Astrocyte (in vitro differentiated cells and primary cell): ENCODE results near the gene KIF5A. TPM values are rescaled to one million over a fixed set of nuclear protein-coding genes. Genes with fewer than 3 reads are reported as not detected.
"Not testable (repeated sequence)": the region's sequence is repeated elsewhere in the genome, so short reads cannot be mapped to it uniquely, and the experiment has no call there.

Source experiments
- DNase-seq: peaks from one replicate; pipeline ENCODE4 v3.0.0-alpha.2; 2010; ENCODE audit warnings: low read depth
- FAIRE-seq: peaks from 2 replicates; lab custom pipeline; 2011; peaks lifted over from hg19 to GRCh38; lab: Jason Lieb, UNC
- H2AFZ ChIP-seq: 2 replicates; pipeline ENCODE4 v1.6.0; 2012; ENCODE audit warnings: low read depth, low read length, inconsistent platforms
- H3K27ac ChIP-seq: 2 replicates; pipeline ENCODE4 v1.5.1; 2011; ENCODE audit warnings: low read depth, low read length, inconsistent platforms
- H3K27me3 ChIP-seq: 2 replicates; pipeline ENCODE4 v1.6.0; 2011; ENCODE audit warnings: low read length, inconsistent platforms; ENCODE audit not compliant: insufficient read depth
- H3K36me3 ChIP-seq: 2 replicates; pipeline ENCODE4 v1.5.1; 2011; ENCODE audit warnings: low read length, inconsistent platforms; ENCODE audit not compliant: insufficient read depth
- H3K4me1 ChIP-seq: 2 replicates; pipeline ENCODE4 v1.5.1; 2011; ENCODE audit warnings: low read length, inconsistent platforms; ENCODE audit not compliant: insufficient read depth
- H3K4me2 ChIP-seq: 2 replicates; pipeline ENCODE4 v1.6.0; 2012; ENCODE audit warnings: low read length, inconsistent platforms
- H3K4me3 ChIP-seq: 2 replicates; pipeline ENCODE4 v1.5.1; 2011; ENCODE audit warnings: low read depth, mild to moderate bottlenecking, low read length, inconsistent platforms; ENCODE audit not compliant: insufficient read depth
- H3K79me2 ChIP-seq: 2 replicates; pipeline ENCODE4 v1.6.0; 2012; ENCODE audit warnings: mild to moderate bottlenecking, low read length, inconsistent platforms; ENCODE audit not compliant: insufficient read depth
- H3K9ac ChIP-seq: 2 replicates; pipeline ENCODE4 v1.6.0; 2012; ENCODE audit warnings: mild to moderate bottlenecking, low read length, inconsistent platforms
- H3K9me3 ChIP-seq: 2 replicates; pipeline ENCODE4 v1.5.1; 2012; ENCODE audit warnings: low read depth, mild to moderate bottlenecking, low read length, inconsistent platforms; ENCODE audit not compliant: insufficient read depth
- H4K20me1 ChIP-seq: 2 replicates; pipeline ENCODE4 v1.6.0; 2012; ENCODE audit warnings: low read length, inconsistent platforms; ENCODE audit not compliant: insufficient read depth
- H3K27ac Mint-ChIP-seq: one replicate; pipeline ENCODE4 v1.8.0; 2021; ENCODE audit warnings: mild to moderate bottlenecking, mixed read lengths; ENCODE audit not compliant: unreplicated experiment
- H3K27me3 Mint-ChIP-seq: one replicate; pipeline ENCODE4 v1.8.0; 2021; ENCODE audit warnings: low read depth, mixed read lengths; ENCODE audit not compliant: unreplicated experiment
- H3K36me3 Mint-ChIP-seq: one replicate; pipeline ENCODE4 v1.8.0; 2021; ENCODE audit warnings: low read depth, mixed read lengths; ENCODE audit not compliant: unreplicated experiment
- H3K4me1 Mint-ChIP-seq: one replicate; pipeline ENCODE4 v1.8.0; 2021; ENCODE audit warnings: low read depth, mixed read lengths; ENCODE audit not compliant: unreplicated experiment
- H3K4me3 Mint-ChIP-seq: one replicate; pipeline ENCODE4 v1.8.0; 2021; ENCODE audit warnings: mild to moderate bottlenecking, moderate library complexity, mixed read lengths; ENCODE audit not compliant: unreplicated experiment
- H3K9me3 Mint-ChIP-seq: one replicate; pipeline ENCODE4 v1.8.0; 2021; ENCODE audit warnings: mild to moderate bottlenecking, mixed read lengths; ENCODE audit not compliant: unreplicated experiment
- EZH2 ChIP-seq: IDR thresholded peaks from 2 replicates; pipeline ENCODE4 v1.6.1; 2012; ENCODE audit warnings: mild to moderate bottlenecking, low read length, inconsistent platforms; ENCODE audit not compliant: insufficient read depth
- total RNA-seq: library from RNA; stranded (reverse); gene quantifications from 2 replicates; pipeline ENCODE4 v1.2.1, GENCODE V29; 2021
- TF ChIP-seq, protein P1 (sequence below): IDR thresholded peaks from 2 replicates; pipeline ENCODE4 v1.5.1; 2011; ENCODE audit warnings: low read depth, mild to moderate bottlenecking, inconsistent platforms, low read length, moderate library complexity; ENCODE audit not compliant: insufficient read depth

KIF5A gene
- total RNA-seq, 1 donor from 2014 or later: 7.2 TPM

DNA sequence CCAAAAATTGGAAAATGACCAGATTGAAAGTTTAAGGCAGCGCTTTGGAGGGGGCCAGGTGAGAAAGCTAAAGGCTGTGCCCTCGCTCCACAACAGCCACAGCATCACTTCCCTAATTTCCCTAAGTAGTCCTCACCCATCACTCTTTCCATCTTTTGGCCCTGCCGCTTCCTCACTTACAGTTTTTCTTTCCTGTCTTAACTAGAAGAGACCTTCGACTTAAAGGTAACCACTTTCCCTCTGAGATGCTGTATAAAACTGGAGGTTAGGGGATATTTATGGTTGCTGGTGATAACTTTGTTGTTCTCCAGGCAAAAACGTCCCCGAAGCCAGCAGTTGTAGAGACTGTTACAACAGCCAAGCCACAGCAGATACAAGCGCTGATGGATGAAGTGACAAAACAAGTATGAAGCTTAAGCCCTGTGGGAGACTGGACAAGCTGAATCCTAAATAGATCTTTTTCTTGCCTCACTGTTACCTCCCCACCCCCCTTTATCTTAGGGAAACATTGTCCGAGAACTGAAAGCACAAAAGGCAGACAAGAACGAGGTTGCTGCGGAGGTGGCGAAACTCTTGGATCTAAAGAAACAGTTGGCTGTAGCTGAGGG lies 33.8 kb upstream of the KIF5A start:
- Mint-ChIP-seq H3K9me3 (no peaks in the 10 kb centered on the region), H3K27ac (peak overlapping the region; percentile 14), H3K4me1 (peaks cover 33% of the 10 kb centered on the region), H3K4me3 (peak overlapping the region; percentile 31), H3K27me3 (no peaks in the 10 kb centered on the region), H3K36me3 (peaks cover 47% of the 10 kb centered on the region)
- H3K4me3 ChIP-seq: no peak overlapping the region
- H2AFZ ChIP-seq: no peak overlapping the region
- peaks cover 25% of the 10 kb centered on the region for H3K4me1 ChIP-seq
- H3K27me3 ChIP-seq: no peaks in the 10 kb centered on the region
- no peak for FAIRE-seq
- H3K4me2 ChIP-seq: no peak overlapping the region
- no peak overlapping the region for H3K9ac ChIP-seq
- H3K36me3 ChIP-seq: peaks cover 59% of the 10 kb centered on the region
- peaks cover 38% of the 10 kb centered on the region for H3K79me2 ChIP-seq
- TF ChIP-seq EZH2: no peak
- TF ChIP-seq, protein P1, sequence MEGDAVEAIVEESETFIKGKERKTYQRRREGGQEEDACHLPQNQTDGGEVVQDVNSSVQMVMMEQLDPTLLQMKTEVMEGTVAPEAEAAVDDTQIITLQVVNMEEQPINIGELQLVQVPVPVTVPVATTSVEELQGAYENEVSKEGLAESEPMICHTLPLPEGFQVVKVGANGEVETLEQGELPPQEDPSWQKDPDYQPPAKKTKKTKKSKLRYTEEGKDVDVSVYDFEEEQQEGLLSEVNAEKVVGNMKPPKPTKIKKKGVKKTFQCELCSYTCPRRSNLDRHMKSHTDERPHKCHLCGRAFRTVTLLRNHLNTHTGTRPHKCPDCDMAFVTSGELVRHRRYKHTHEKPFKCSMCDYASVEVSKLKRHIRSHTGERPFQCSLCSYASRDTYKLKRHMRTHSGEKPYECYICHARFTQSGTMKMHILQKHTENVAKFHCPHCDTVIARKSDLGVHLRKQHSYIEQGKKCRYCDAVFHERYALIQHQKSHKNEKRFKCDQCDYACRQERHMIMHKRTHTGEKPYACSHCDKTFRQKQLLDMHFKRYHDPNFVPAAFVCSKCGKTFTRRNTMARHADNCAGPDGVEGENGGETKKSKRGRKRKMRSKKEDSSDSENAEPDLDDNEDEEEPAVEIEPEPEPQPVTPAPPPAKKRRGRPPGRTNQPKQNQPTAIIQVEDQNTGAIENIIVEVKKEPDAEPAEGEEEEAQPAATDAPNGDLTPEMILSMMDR: no peak
- peaks cover 82% of the 10 kb centered on the region for H4K20me1 ChIP-seq
- H3K9me3 ChIP-seq: no peaks in the 10 kb centered on the region
- no peak overlapping the region for H3K27ac ChIP-seq
- no peak for DNase-seq

DNA sequence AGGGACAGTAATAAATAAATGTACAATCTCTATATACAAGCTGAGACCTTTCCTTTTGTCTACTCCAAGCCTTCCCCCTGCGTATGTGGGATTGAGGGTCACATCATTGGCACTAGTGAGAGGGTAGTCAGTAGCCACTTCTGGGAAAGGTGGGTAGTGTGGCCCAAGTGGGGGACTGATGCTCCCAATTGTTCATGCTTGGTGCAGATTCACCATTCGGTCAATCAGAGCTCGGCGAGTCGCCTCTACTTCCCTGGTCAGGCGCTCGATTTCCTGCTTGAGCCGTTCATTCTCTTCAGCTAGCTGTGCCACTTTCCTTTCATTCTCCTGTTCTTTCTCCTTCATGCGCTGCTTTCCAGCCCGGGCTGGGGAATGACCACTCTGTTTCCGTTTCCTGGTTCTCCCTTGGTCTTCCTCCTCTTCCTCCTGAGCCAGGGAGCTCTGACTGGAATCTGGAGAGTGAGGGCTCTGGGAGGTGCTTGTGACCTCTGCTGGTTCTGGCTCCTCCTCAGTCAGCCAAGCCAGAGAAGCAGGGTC lies 33.2 kb upstream of the KIF5A start:
- Mint-ChIP-seq H3K27me3 (no peaks in the 10 kb centered on the region), H3K27ac (peak overlapping the region; percentile 80), H3K9me3 (no peaks in the 10 kb centered on the region), H3K4me3 (peak overlapping the region; percentile 46), H3K4me1 (peaks cover 36% of the 10 kb centered on the region), H3K36me3 (peaks cover 48% of the 10 kb centered on the region)
- TF ChIP-seq, protein P1: no peak
- TF ChIP-seq EZH2: no peak
- no peak overlapping the region for H2AFZ ChIP-seq
- H3K27ac ChIP-seq: no peak overlapping the region
- H3K9me3 ChIP-seq: no peaks in the 10 kb centered on the region
- DNase-seq (no peak), FAIRE-seq (no peak)
- H3K9ac ChIP-seq: peak overlapping the region; percentile 24
- H3K4me1 ChIP-seq: peaks cover 31% of the 10 kb centered on the region
- H3K4me3 ChIP-seq: no peak overlapping the region
- H3K4me2 ChIP-seq: no peak overlapping the region
- H4K20me1 ChIP-seq: peaks cover 78% of the 10 kb centered on the region
- no peaks in the 10 kb centered on the region for H3K27me3 ChIP-seq
- H3K79me2 ChIP-seq: peaks cover 38% of the 10 kb centered on the region
- peaks cover 54% of the 10 kb centered on the region for H3K36me3 ChIP-seq

DNA sequence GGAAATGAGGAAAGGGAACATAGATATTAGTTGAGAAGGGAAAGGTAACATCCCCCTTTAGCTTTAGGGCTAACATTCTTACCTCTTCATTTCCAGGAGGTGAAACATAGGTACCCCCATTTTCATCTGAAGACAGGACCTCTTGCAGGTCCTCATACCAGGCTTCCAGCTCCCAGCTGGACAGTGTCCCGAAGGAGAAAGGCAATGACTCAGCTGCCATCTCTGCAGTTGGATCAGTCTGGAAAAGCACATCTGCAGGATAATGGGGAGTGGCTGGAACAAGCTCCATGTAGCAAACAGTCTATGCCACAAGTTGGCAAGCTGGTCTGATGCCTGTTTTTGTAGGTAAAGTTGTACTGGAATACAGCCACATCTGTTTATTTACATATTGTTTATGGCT lies 32.7 kb upstream of the KIF5A start:
- Histone ChIP-seq H3K9me3 (no peaks in the 10 kb centered on the region), H4K20me1 (peaks cover 73% of the 10 kb centered on the region), H3K79me2 (peaks cover 38% of the 10 kb centered on the region), H3K27ac (no peak overlapping the region), H3K4me2 (peak overlapping the region; percentile 94), H3K9ac (peak overlapping the region; percentile 24), H3K4me3 (no peak overlapping the region), H3K27me3 (no peaks in the 10 kb centered on the region), H3K4me1 (peaks cover 36% of the 10 kb centered on the region), H2AFZ (no peak overlapping the region), H3K36me3 (peaks cover 50% of the 10 kb centered on the region)
- H3K9me3 Mint-ChIP-seq: no peaks in the 10 kb centered on the region
- TF ChIP-seq, protein P1: no peak
- TF ChIP-seq EZH2: no peak
- DNase-seq (peak; percentile 44), FAIRE-seq (no peak)
- peaks cover 41% of the 10 kb centered on the region for H3K4me1 Mint-ChIP-seq
- peaks cover 46% of the 10 kb centered on the region for H3K36me3 Mint-ChIP-seq
- H3K4me3 Mint-ChIP-seq: peak overlapping the region; percentile 91
- H3K27ac Mint-ChIP-seq: peak overlapping the region; percentile 80
- no peaks in the 10 kb centered on the region for H3K27me3 Mint-ChIP-seq

DNA sequence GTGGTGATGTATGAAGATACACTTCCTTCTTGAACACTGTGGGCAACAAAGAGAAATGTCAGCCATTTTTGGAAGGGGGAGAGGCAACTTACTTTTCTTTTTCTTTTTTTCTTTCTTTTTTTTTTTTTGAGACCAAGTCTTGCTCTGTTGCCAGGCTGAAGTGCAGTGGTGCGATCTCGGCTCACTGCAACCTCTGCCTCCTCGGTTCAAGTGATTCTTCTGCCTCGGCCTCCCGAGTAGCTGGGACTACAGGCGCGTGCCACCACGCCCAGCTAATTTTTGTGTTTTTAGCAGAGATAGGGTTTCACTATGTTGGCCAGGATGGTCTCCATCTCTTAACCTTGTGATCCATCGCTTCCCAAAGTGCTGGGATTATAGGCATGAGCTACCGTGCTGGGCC lies 32.1 kb upstream of the KIF5A start:
- Histone ChIP-seq H3K36me3 (peaks cover 45% of the 10 kb centered on the region), H4K20me1 (peaks cover 68% of the 10 kb centered on the region), H3K79me2 (peaks cover 38% of the 10 kb centered on the region), H3K4me1 (peaks cover 37% of the 10 kb centered on the region), H3K4me3 (peak overlapping the region; percentile 97), H3K9ac (peak overlapping the region; percentile 99), H3K4me2 (peak overlapping the region; percentile 94)
- H3K9me3 Mint-ChIP-seq, H3K27me3 ChIP-seq, H3K27ac ChIP-seq, DNase-seq, H3K27me3 Mint-ChIP-seq, H3K9me3 ChIP-seq, FAIRE-seq, H2AFZ ChIP-seq: not testable (repeated sequence)
- H3K4me3 Mint-ChIP-seq: peak overlapping the region; percentile 91
- peak overlapping the region; percentile 54 for H3K27ac Mint-ChIP-seq
- peaks cover 42% of the 10 kb centered on the region for H3K36me3 Mint-ChIP-seq
- peaks cover 41% of the 10 kb centered on the region for H3K4me1 Mint-ChIP-seq
